Breast epithelium (tissue), 3 donors: ENCODE data around the gene SLF2.

Source experiments
- CTCF ChIP-seq, 3 donors: fragments of 450-650 bp; IDR thresholded peaks; one replicate each; pipeline ENCODE4 v1.5.1; 2016 to 2017; ENCODE audit warnings: antibody characterized with exemption in 3 of 3, mild to moderate bottlenecking in 3 of 3, moderate library complexity in 3 of 3
- POLR2A ChIP-seq: fragments of 450-650 bp; IDR thresholded peaks from one replicate; pipeline ENCODE4 v1.6.1; 2016; ENCODE audit warnings: antibody characterized with exemption, mild to moderate bottlenecking, moderate library complexity

DNA sequence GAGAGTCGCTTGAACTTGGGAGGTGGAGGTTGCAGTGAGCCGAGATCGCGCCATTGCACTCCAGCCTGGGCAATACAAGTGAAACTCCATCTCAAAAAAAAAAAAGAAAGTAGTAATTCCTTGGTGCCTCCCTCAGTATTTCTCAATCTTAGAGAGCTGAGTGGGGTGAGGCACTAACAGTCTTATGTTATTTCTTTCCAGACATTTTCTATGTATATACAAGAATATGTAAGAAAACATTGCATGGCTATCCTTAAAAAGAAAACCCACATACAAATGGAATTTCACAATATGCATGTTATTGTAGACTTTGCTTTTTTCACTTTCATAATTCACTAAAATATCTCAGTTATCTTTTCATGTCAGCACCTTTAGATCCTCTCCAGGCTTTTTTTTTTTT, 13.6 kb upstream of the SLF2 start:
- no peak for TF ChIP-seq CTCF (IDR thresholded peaks at IDR 0.05)
- TF ChIP-seq POLR2A, result no peak
